ENCODE results near the gene CDK14.
"Not testable (repeated sequence)": the region's sequence is repeated elsewhere in the genome, so short reads cannot be mapped to it uniquely, and the experiment has no call there.

CDK14 gene

GRCh38 chr7:90768301-90768700 lies 172.2 kb downstream of the CDK14 start:
- TF ChIP-seq POLR2AphosphoS5 (IDR thresholded peaks at IDR 0.05; ENCODE audit: low read depth, low read length) (no peak), POLR2A (IDR thresholded peaks at IDR 0.05; ENCODE audit: low read depth, low read length) (no peak), TAF1 (IDR thresholded peaks at IDR 0.05; ENCODE audit: borderline replicate concordance, low read depth, low read length) (no peak)
- DNase-seq (ENCODE audit: insufficient read length) = no peak
- no peak for FAIRE-seq

- no peak for FAIRE-seq
- DNase-seq (ENCODE audit: insufficient read length) = no peak
- TF ChIP-seq POLR2A (IDR thresholded peaks at IDR 0.05; ENCODE audit: low read depth, low read length) (no peak), POLR2AphosphoS5 (IDR thresholded peaks at IDR 0.05; ENCODE audit: low read depth, low read length) (no peak), TAF1 (IDR thresholded peaks at IDR 0.05; ENCODE audit: borderline replicate concordance, low read depth, low read length) (no peak)
Observed at GRCh38 chr7:90769036-90769435, 172.9 kb downstream of the CDK14 start.

- DNase-seq (ENCODE audit: insufficient read length); FAIRE-seq: not testable (repeated sequence)
Observed at GRCh38 chr7:90769566-90769965, 173.4 kb downstream of the CDK14 start.

GRCh38 chr7:90771281-90771680 lies 175.2 kb downstream of the CDK14 start:
- TF ChIP-seq TAF1 (IDR thresholded peaks at IDR 0.05; ENCODE audit: borderline replicate concordance, low read depth, low read length) (no peak), POLR2AphosphoS5 (IDR thresholded peaks at IDR 0.05; ENCODE audit: low read depth, low read length) (no peak), POLR2A (IDR thresholded peaks at IDR 0.05; ENCODE audit: low read depth, low read length) (no peak)
- DNase-seq (ENCODE audit: insufficient read length) (no peak), FAIRE-seq (no peak)

GRCh38 chr7:90772410-90772809 lies 176.3 kb downstream of the CDK14 start:
- FAIRE-seq = peak; percentile 61
- no peak for DNase-seq (ENCODE audit: insufficient read length)
- TF ChIP-seq POLR2A (IDR thresholded peaks at IDR 0.05; ENCODE audit: low read depth, low read length) = no peak
- no peak for TF ChIP-seq TAF1 (IDR thresholded peaks at IDR 0.05; ENCODE audit: borderline replicate concordance, low read depth, low read length)
- TF ChIP-seq POLR2AphosphoS5 (IDR thresholded peaks at IDR 0.05; ENCODE audit: low read depth, low read length) = no peak

GRCh38 chr7:90773269-90773668 lies 177.1 kb downstream of the CDK14 start:
- TF ChIP-seq POLR2AphosphoS5 (IDR thresholded peaks at IDR 0.05; ENCODE audit: low read depth, low read length) (no peak), POLR2A (IDR thresholded peaks at IDR 0.05; ENCODE audit: low read depth, low read length) (no peak), TAF1 (IDR thresholded peaks at IDR 0.05; ENCODE audit: borderline replicate concordance, low read depth, low read length) (no peak)
- FAIRE-seq (peak; percentile 68), DNase-seq (ENCODE audit: insufficient read length) (no peak)

GRCh38 chr7:90774706-90775105 lies 178.6 kb downstream of the CDK14 start:
- DNase-seq (ENCODE audit: insufficient read length) = no peak
- FAIRE-seq = no peak
- TF ChIP-seq POLR2AphosphoS5 (IDR thresholded peaks at IDR 0.05; ENCODE audit: low read depth, low read length) (no peak), POLR2A (IDR thresholded peaks at IDR 0.05; ENCODE audit: low read depth, low read length) (no peak)

- TF ChIP-seq TAF1 (IDR thresholded peaks at IDR 0.05; ENCODE audit: borderline replicate concordance, low read depth, low read length) (no peak), POLR2A (IDR thresholded peaks at IDR 0.05; ENCODE audit: low read depth, low read length) (no peak), POLR2AphosphoS5 (IDR thresholded peaks at IDR 0.05; ENCODE audit: low read depth, low read length) (no peak)
- peak; percentile 27 for FAIRE-seq
- DNase-seq (ENCODE audit: insufficient read length) = no peak
Observed at GRCh38 chr7:90775383-90775965, 179.4 kb downstream of the CDK14 start.

GRCh38 chr7:90777041-90777440 lies 180.9 kb downstream of the CDK14 start:
- peak; percentile 76 for FAIRE-seq
- no peak for DNase-seq (ENCODE audit: insufficient read length)
- TF ChIP-seq TAF1 (IDR thresholded peaks at IDR 0.05; ENCODE audit: borderline replicate concordance, low read depth, low read length) = no peak
- no peak for TF ChIP-seq POLR2AphosphoS5 (IDR thresholded peaks at IDR 0.05; ENCODE audit: low read depth, low read length)
- TF ChIP-seq POLR2A (IDR thresholded peaks at IDR 0.05; ENCODE audit: low read depth, low read length) = no peak

GRCh38 chr7:90777465-90777864 lies 181.3 kb downstream of the CDK14 start:
- no peak for TF ChIP-seq TAF1 (IDR thresholded peaks at IDR 0.05; ENCODE audit: borderline replicate concordance, low read depth, low read length)
- DNase-seq (ENCODE audit: insufficient read length) (no peak), FAIRE-seq (peak; percentile 82)

GRCh38 chr7:90777886-90778285 lies 181.8 kb downstream of the CDK14 start:
- TF ChIP-seq POLR2AphosphoS5 (IDR thresholded peaks at IDR 0.05; ENCODE audit: low read depth, low read length) = no peak
- no peak for TF ChIP-seq TAF1 (IDR thresholded peaks at IDR 0.05; ENCODE audit: borderline replicate concordance, low read depth, low read length)
- no peak for TF ChIP-seq POLR2A (IDR thresholded peaks at IDR 0.05; ENCODE audit: low read depth, low read length)
- FAIRE-seq (no peak), DNase-seq (ENCODE audit: insufficient read length) (no peak)

- TF ChIP-seq POLR2AphosphoS5 (IDR thresholded peaks at IDR 0.05; ENCODE audit: low read depth, low read length) (no peak), TAF1 (IDR thresholded peaks at IDR 0.05; ENCODE audit: borderline replicate concordance, low read depth, low read length) (no peak), POLR2A (IDR thresholded peaks at IDR 0.05; ENCODE audit: low read depth, low read length) (no peak)
- DNase-seq (ENCODE audit: insufficient read length) (no peak), FAIRE-seq (no peak)
Observed at GRCh38 chr7:90788052-90788451, 191.9 kb downstream of the CDK14 start.

- FAIRE-seq = no peak
- TF ChIP-seq TAF1 (IDR thresholded peaks at IDR 0.05; ENCODE audit: borderline replicate concordance, low read depth, low read length) = no peak
- TF ChIP-seq POLR2A (IDR thresholded peaks at IDR 0.05; ENCODE audit: low read depth, low read length) = no peak
- TF ChIP-seq POLR2AphosphoS5 (IDR thresholded peaks at IDR 0.05; ENCODE audit: low read depth, low read length) = no peak
- no peak for DNase-seq (ENCODE audit: insufficient read length)
Observed at GRCh38 chr7:90789736-90790306, 193.7 kb downstream of the CDK14 start.
